ENCODE measurements around the gene NTM.

Gene NTM

GRCh38 chr11:131661132-131661531 is 290.7 kb downstream of the NTM start:
- no peak for TF ChIP-seq SUZ12 (IDR thresholded peaks at IDR 0.05)
- no peak for TF ChIP-seq L3MBTL2 (conservative IDR thresholded peaks at IDR 0.05)
- no peak for TF ChIP-seq HDGF (IDR thresholded peaks at IDR 0.05; ENCODE audit: borderline replicate concordance)
- no peak for TF ChIP-seq FOXM1 (IDR thresholded peaks at IDR 0.05; ENCODE audit: borderline replicate concordance)
- TF ChIP-seq FOXA1 (IDR thresholded peaks at IDR 0.05), result no peak
- no peak for TF ChIP-seq CTBP1 (IDR thresholded peaks at IDR 0.05; ENCODE audit: borderline replicate concordance)
- no peak for TF ChIP-seq BHLHE40 (IDR thresholded peaks at IDR 0.05; ENCODE audit: borderline replicate concordance)
- DNase-seq (ENCODE audit: extremely low spot score), result no peak
- ChIA-PET CTCF (no interaction called here), POLR2A (no interaction called here)

DNA sequence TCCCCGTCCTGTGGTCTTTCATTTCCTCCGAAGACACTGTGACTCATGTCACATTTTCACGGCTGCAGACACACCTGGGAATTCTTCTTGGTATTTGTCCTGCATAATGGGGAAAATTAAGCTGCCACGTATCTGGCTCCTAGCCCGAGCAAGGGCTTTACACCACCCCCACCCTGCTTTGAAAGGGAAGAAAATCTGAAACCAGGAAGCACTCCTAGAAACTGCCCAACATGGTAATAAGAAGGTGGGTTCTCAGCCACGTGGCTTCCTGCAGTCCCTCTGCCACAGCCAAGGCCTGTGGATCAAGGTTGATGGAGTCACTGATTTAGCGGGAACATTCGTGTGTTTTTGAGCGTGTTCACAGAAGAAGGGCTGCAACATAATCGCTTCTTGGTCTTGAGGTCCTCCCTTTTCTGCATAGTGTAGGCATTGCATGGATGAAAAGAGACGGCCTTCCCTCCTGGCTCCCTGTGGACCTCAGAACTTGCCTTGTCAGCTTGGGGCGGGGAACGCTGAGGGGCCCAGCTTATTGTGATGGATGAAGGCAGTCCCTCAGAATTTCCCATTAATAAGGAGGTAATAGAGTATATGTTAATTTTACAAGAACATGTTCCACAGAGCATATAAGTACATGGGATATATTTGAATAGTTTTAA is 292.0 kb downstream of the NTM start:
- ChIA-PET POLR2A (no interaction called here), CTCF (no interaction called here)
- TF ChIP-seq CTBP1 (IDR thresholded peaks at IDR 0.05; ENCODE audit: borderline replicate concordance), result no peak
- TF ChIP-seq ZNF384 (IDR thresholded peaks at IDR 0.05), result no peak
- TF ChIP-seq ELF4 (IDR thresholded peaks at IDR 0.05), result no peak
- TF ChIP-seq ARNT (IDR thresholded peaks at IDR 0.05), result no peak
- no peak for TF ChIP-seq FOXK2 (IDR thresholded peaks at IDR 0.05)
- no peak for TF ChIP-seq NFRKB (IDR thresholded peaks at IDR 0.05)
- TF ChIP-seq L3MBTL2 (conservative IDR thresholded peaks at IDR 0.05), result no peak
- TF ChIP-seq BHLHE40 (IDR thresholded peaks at IDR 0.05; ENCODE audit: borderline replicate concordance), result no peak
- TF ChIP-seq TARDBP (IDR thresholded peaks at IDR 0.05), result no peak
- no peak for TF ChIP-seq HDGF (IDR thresholded peaks at IDR 0.05; ENCODE audit: borderline replicate concordance)
- no peak for TF ChIP-seq PKNOX1 (IDR thresholded peaks at IDR 0.05)
- TF ChIP-seq SP1 (IDR thresholded peaks at IDR 0.05), result no peak
- no peak for TF ChIP-seq LEF1 (IDR thresholded peaks at IDR 0.05; ENCODE audit: borderline replicate concordance)
- no peak for TF ChIP-seq SUZ12 (IDR thresholded peaks at IDR 0.05)
- no peak for TF ChIP-seq FOXA1 (IDR thresholded peaks at IDR 0.05)
- no peak for DNase-seq (ENCODE audit: extremely low spot score)

GRCh38 chr11:131662993-131663392 is 292.6 kb downstream of the NTM start:
- CTCF ChIA-PET, result no interaction called here
- DNase-seq (ENCODE audit: extremely low spot score), result no peak
- TF ChIP-seq HDGF (IDR thresholded peaks at IDR 0.05; ENCODE audit: borderline replicate concordance) (no peak), TARDBP (IDR thresholded peaks at IDR 0.05) (no peak)
- POLR2A ChIA-PET, result no interaction called here

DNA sequence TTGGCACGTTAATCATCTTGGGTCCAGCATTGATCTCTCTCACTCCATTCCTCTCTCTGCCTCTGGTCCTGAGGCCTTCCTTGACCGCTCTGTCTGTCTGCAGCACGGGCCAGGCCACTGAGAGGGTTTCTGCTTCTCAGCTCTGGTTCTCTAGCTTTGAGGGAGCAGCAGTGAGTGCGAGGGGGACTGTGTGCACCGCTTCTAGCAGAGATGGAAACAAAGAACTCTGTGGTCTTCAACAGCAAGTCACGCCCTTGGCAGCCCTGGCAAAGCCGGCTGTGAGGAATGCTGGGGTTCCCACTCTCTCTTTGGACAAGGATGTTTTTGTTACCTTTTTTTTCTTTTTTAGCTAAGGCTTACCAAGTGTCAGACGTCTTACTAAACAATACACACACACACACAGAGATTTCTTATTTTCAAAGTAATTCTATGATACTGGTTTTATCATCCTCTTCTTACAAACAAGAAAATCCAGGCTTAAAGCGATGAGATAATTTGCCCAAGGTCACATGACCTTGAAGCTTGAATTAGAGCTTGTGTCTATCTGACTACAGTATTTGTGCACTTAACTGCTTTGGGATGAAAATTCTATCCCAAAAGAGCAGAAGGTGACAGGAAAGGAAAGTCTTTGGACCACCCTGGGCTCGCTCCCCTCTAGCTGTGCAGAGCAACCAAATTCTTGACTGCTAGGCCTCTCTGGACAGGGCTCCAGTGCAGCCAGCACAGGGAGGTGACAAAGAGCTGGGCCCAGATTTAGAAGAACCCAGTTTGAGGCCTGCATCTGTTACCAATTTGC is 293.2 kb downstream of the NTM start:
- DNase-seq (ENCODE audit: extremely low spot score), result no peak
- POLR2A ChIA-PET, result no interaction called here
- CTCF ChIA-PET, result interaction anchor here (0.6 to 1.4 kb wide), 2 partner anchors 11 to 1300 kb away, joined by 3 to 5 read pairs; no protein-coding TSS in a partner anchor
- TF ChIP-seq FOXM1 (IDR thresholded peaks at IDR 0.05; ENCODE audit: borderline replicate concordance), result no peak
- TF ChIP-seq FOXK2 (IDR thresholded peaks at IDR 0.05), result no peak
- TF ChIP-seq LEF1 (IDR thresholded peaks at IDR 0.05; ENCODE audit: borderline replicate concordance), result no peak
- no peak for TF ChIP-seq HDGF (IDR thresholded peaks at IDR 0.05; ENCODE audit: borderline replicate concordance)
- TF ChIP-seq ZNF384 (IDR thresholded peaks at IDR 0.05), result no peak
- TF ChIP-seq FOXA1 (IDR thresholded peaks at IDR 0.05), result no peak
- no peak for TF ChIP-seq BHLHE40 (IDR thresholded peaks at IDR 0.05; ENCODE audit: borderline replicate concordance)
- no peak for TF ChIP-seq ELF4 (IDR thresholded peaks at IDR 0.05)
- TF ChIP-seq NFRKB (IDR thresholded peaks at IDR 0.05), result no peak
- TF ChIP-seq SUZ12 (IDR thresholded peaks at IDR 0.05), result no peak
- TF ChIP-seq L3MBTL2 (conservative IDR thresholded peaks at IDR 0.05), result no peak
- TF ChIP-seq TARDBP (IDR thresholded peaks at IDR 0.05), result no peak
- TF ChIP-seq ARNT (IDR thresholded peaks at IDR 0.05), result no peak
- TF ChIP-seq PKNOX1 (IDR thresholded peaks at IDR 0.05), result no peak
- no peak for TF ChIP-seq SP1 (IDR thresholded peaks at IDR 0.05)
- no peak for TF ChIP-seq CTBP1 (IDR thresholded peaks at IDR 0.05; ENCODE audit: borderline replicate concordance)

GRCh38 chr11:131664293-131664692 is 293.9 kb downstream of the NTM start:
- POLR2A ChIA-PET, result no interaction called here

DNA sequence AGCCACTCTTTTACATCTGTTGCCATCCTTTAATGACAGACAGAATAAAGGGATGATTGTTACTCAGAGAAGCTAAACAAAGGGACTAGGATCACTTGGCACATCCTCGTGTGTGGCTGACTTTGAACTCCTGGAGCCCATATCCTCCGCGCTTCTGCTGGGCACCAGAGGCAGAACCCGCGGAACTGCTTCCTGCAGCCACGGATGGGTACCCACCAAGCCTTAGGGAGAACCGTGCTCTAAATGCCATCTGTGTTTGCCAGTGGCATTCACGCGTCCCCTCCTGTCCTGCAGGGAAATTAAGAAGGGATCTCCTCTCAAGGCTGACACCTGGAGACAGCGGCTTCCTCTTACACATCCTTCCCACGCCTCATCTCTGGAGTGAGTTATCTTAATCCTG is 294.4 kb downstream of the NTM start:
- TF ChIP-seq PKNOX1 (IDR thresholded peaks at IDR 0.05) (no peak), FOXA1 (IDR thresholded peaks at IDR 0.05) (no peak), HDGF (IDR thresholded peaks at IDR 0.05; ENCODE audit: borderline replicate concordance) (no peak), SUZ12 (IDR thresholded peaks at IDR 0.05) (no peak), BHLHE40 (IDR thresholded peaks at IDR 0.05; ENCODE audit: borderline replicate concordance) (no peak), FOXM1 (IDR thresholded peaks at IDR 0.05; ENCODE audit: borderline replicate concordance) (no peak), CTBP1 (IDR thresholded peaks at IDR 0.05; ENCODE audit: borderline replicate concordance) (no peak), FOXK2 (IDR thresholded peaks at IDR 0.05) (no peak), ELF4 (IDR thresholded peaks at IDR 0.05) (no peak), NFRKB (IDR thresholded peaks at IDR 0.05) (no peak), LEF1 (IDR thresholded peaks at IDR 0.05; ENCODE audit: borderline replicate concordance) (no peak), SP1 (IDR thresholded peaks at IDR 0.05) (no peak), ARNT (IDR thresholded peaks at IDR 0.05) (no peak), L3MBTL2 (conservative IDR thresholded peaks at IDR 0.05) (no peak), TARDBP (IDR thresholded peaks at IDR 0.05) (no peak), ZNF384 (IDR thresholded peaks at IDR 0.05) (no peak)
- CTCF ChIA-PET, result no interaction called here
- no peak for DNase-seq (ENCODE audit: extremely low spot score)
- POLR2A ChIA-PET, result no interaction called here

More at GRCh38 chr11:131664293-131664692, 293.9 kb downstream of the NTM start:
- CTCF ChIA-PET, result interaction anchor here (1.4 kb wide), 1 partner anchor 10 kb away, joined by 5 read pairs; no protein-coding TSS in a partner anchor
- DNase-seq (ENCODE audit: extremely low spot score), result no peak
- TF ChIP-seq SUZ12 (IDR thresholded peaks at IDR 0.05) (no peak), CTBP1 (IDR thresholded peaks at IDR 0.05; ENCODE audit: borderline replicate concordance) (no peak), FOXM1 (IDR thresholded peaks at IDR 0.05; ENCODE audit: borderline replicate concordance) (no peak), ZNF384 (IDR thresholded peaks at IDR 0.05) (no peak), BHLHE40 (IDR thresholded peaks at IDR 0.05; ENCODE audit: borderline replicate concordance) (no peak), ELF4 (IDR thresholded peaks at IDR 0.05) (no peak)
